Tibial nerve (tissue), 4 donors: Measurements from ENCODE around the gene TMEM92. TPM values are rescaled to one million over a fixed set of nuclear protein-coding genes. Genes with fewer than 3 reads are reported as not detected.
A peak's percentile ranks its signal among the peaks of the same experiment; 100 is the strongest.

Experiments
- DNase-seq, 2 donors: peaks; one replicate each; pipeline ENCODE4 v3.0.0-alpha.2; 2019; ENCODE audit warnings: low spot score in 2 of 2
- H3K27ac ChIP-seq, 4 donors: fragments of 200-600 bp; sonication (generic) in 3 of 4; one replicate each; pipeline ENCODE4 v1.5.1; 2017 to 2019; ENCODE audit warnings: mild to moderate bottlenecking in 1 of 4
- H3K27me3 ChIP-seq, 2 donors: fragments of 200-600 bp; sonication (generic) in 1 of 2; one replicate each; pipeline versions ENCODE4 v1.5.1 to v1.6.0; 2017 to 2019
- H3K36me3 ChIP-seq, 3 donors: fragments of 200-600 bp; sonication (generic); one replicate each; pipeline ENCODE4 v1.5.1; 2018 to 2019
- H3K4me1 ChIP-seq, 4 donors: fragments of 200-600 bp; sonication (generic) in 3 of 4; one replicate each; pipeline ENCODE4 v1.5.1; 2017 to 2019
- H3K4me3 ChIP-seq, 4 donors: fragments of 200-600 bp; sonication (generic) in 3 of 4; one replicate each; pipeline ENCODE4 v1.5.1; 2017 to 2019; ENCODE audit warnings: mild to moderate bottlenecking in 1 of 4, moderate library complexity in 1 of 4
- H3K9me3 ChIP-seq, 4 donors: fragments of 200-600 bp; sonication (generic) in 3 of 4; one replicate each; pipeline ENCODE4 v1.5.1; 2017 to 2019
- EP300 ChIP-seq, 2 donors: sonication (generic); formaldehyde crosslinking; IDR thresholded peaks; one replicate each; pipeline ENCODE4 v1.6.1; 2017; ENCODE audit warnings: antibody characterized with exemption in 2 of 2, mild to moderate bottlenecking in 1 of 2
- POLR2A ChIP-seq, 2 donors: fragments of 450-650 bp; IDR thresholded peaks; one replicate each; pipeline ENCODE4 v1.6.1; 2017; ENCODE audit warnings: antibody characterized with exemption in 2 of 2, mild to moderate bottlenecking in 2 of 2, moderate library complexity in 2 of 2
- whole genome bisulfite sequencing, 2 donors: methylation state at CpG; one replicate each; pipeline ENCODE4 v1.1.5; 2018; 5-methylcytosine and 5-hydroxymethylcytosine counted together
- total RNA-seq, 4 donors: library from RNA; depleted of rRNA; stranded (reverse); fragments of >200 nt; gene quantifications; one replicate each; pipeline ENCODE4 v1.1.0, GENCODE V29; 2016
- TF ChIP-seq, protein P1 (sequence below), 5 experiments: fragments of 200-600 bp in 3 of 5; fragments of 450-650 bp in 2 of 5; sonication (generic) in 3 of 5; IDR thresholded peaks; one replicate each; pipeline ENCODE4 v1.5.1; 2016 to 2019; ENCODE audit warnings: antibody characterized with exemption in 5 of 5, mild to moderate bottlenecking in 3 of 5, moderate library complexity in 2 of 5

The TMEM92 gene
- total RNA-seq, 4 donors from 2014 or later = 0.44 to 0.59 TPM; not detected in 2

GRCh38 chr17:50265690-50266315 is 8.5 kb upstream of the TMEM92 start:
- Histone ChIP-seq H3K4me3 (no peak overlapping the region), H3K4me1 (peaks cover 0 to 78% (median 27%) of the 10 kb centered on the region in 4 donors), H3K27me3 (no peaks in the 10 kb centered on the region), H3K36me3 (no peaks in the 10 kb centered on the region), H3K9me3 (no peaks in the 10 kb centered on the region), H3K27ac (peak overlapping the region in 2 of 4 donors; percentile 91 to 92)
- TF ChIP-seq, protein P1, sequence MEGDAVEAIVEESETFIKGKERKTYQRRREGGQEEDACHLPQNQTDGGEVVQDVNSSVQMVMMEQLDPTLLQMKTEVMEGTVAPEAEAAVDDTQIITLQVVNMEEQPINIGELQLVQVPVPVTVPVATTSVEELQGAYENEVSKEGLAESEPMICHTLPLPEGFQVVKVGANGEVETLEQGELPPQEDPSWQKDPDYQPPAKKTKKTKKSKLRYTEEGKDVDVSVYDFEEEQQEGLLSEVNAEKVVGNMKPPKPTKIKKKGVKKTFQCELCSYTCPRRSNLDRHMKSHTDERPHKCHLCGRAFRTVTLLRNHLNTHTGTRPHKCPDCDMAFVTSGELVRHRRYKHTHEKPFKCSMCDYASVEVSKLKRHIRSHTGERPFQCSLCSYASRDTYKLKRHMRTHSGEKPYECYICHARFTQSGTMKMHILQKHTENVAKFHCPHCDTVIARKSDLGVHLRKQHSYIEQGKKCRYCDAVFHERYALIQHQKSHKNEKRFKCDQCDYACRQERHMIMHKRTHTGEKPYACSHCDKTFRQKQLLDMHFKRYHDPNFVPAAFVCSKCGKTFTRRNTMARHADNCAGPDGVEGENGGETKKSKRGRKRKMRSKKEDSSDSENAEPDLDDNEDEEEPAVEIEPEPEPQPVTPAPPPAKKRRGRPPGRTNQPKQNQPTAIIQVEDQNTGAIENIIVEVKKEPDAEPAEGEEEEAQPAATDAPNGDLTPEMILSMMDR (IDR thresholded peaks at IDR 0.05) = no peak
- no peak for TF ChIP-seq EP300 (IDR thresholded peaks at IDR 0.05)
- 63 to 72% methylated on average over 10 of the region's 10 CpGs for WGBS, 2 donors
- no peak for DNase-seq

DNA sequence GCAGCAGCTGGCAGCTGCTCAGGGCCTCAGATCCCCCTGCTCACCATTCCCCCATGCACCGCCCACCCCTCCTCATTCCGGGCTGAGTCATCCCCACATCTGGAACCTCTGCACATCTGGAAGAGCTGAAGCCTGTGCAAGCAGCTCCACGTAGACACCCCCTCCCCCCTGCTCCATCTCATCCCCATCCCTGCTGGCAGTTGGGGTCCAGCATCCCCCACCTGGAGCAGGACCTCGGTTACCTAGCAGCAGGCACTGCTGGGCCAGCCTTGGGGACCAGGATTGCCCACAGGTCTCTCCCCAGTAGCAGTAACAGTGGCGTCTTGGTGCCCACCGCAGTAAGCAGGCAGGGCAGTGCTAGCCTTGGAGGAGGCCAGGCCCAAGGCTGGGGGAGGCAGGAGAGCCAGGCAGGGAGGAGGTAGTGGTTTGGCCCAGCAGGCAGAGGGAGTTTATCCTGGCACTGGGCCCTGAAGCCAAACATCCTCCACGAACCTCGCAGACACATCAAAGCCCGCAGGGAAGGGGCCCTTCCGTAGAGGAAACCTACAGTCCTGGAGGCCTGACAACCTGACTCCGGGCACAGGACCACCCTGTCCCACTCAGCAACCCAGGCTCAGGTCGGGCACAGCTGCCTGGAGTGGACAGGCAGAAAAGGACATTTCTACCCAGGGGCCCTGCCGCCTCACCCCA is 7.7 kb upstream of the TMEM92 start:
- TF ChIP-seq, protein P1 (IDR thresholded peaks at IDR 0.05) = no peak
- TF ChIP-seq POLR2A (IDR thresholded peaks at IDR 0.05) = no peak
- TF ChIP-seq EP300 (IDR thresholded peaks at IDR 0.05) = no peak
- Histone ChIP-seq H3K4me3 (no peak overlapping the region), H3K27ac (peak overlapping the region; percentile 3 to 92 (median 79)), H3K4me1 (peaks cover 0 to 84% (median 31%) of the 10 kb centered on the region in 4 donors), H3K36me3 (no peaks in the 10 kb centered on the region), H3K27me3 (no peaks in the 10 kb centered on the region), H3K9me3 (no peaks in the 10 kb centered on the region)
- DNase-seq = peak; percentile 61
- 20 to 27% methylated on average over 6 to 13 of the region's 13 CpGs for WGBS, 2 donors

GRCh38 chr17:50267074-50267841 is 7.0 kb upstream of the TMEM92 start:
- H3K36me3 ChIP-seq = no peaks in the 10 kb centered on the region
- WGBS, 2 donors = 32 to 33% methylated on average over 9 to 10 of the region's 10 CpGs
- peak overlapping the region; percentile 3 to 92 (median 79) for H3K27ac ChIP-seq
- H3K27me3 ChIP-seq = no peaks in the 10 kb centered on the region
- TF ChIP-seq EP300 (IDR thresholded peaks at IDR 0.05) (no peak), POLR2A (IDR thresholded peaks at IDR 0.05) (no peak)
- TF ChIP-seq, protein P1 (IDR thresholded peaks at IDR 0.05) = no peak
- DNase-seq = no peak
- H3K4me3 ChIP-seq = no peak overlapping the region
- peaks cover 0 to 92% (median 33%) of the 10 kb centered on the region in 4 donors for H3K4me1 ChIP-seq
- no peaks in the 10 kb centered on the region for H3K9me3 ChIP-seq

DNA sequence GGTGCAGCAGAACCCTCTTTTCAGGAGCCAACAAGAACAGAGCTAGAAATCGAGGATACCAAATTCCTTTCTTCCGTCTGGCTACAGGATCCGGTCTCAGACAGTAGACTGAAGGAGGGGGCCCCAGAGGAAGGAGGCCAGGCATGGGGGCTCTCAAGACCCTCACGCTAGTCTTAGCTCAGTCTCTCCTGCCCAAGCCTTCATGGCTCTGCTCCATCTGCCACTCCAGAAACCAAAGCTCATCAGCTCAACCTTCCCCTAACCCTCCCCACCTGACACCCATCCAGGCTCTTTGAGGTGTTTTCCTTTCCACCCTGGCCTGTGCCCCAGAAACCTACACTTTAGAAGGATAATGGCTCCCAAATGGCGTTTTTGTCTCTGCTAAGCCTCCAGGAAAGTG is 6.2 kb upstream of the TMEM92 start:
- no peaks in the 10 kb centered on the region for H3K27me3 ChIP-seq
- no peak for DNase-seq
- no peaks in the 10 kb centered on the region for H3K36me3 ChIP-seq
- H3K4me1 ChIP-seq = peaks cover 0 to 96% (median 37%) of the 10 kb centered on the region in 4 donors
- no peak overlapping the region for H3K4me3 ChIP-seq
- no peaks in the 10 kb centered on the region for H3K9me3 ChIP-seq
- 42 to 50% methylated on average over 5 of the region's 5 CpGs for WGBS, 2 donors
- H3K27ac ChIP-seq = peak overlapping the region in 3 of 4 donors; percentile 67 to 92 (median 91)
- TF ChIP-seq EP300 (IDR thresholded peaks at IDR 0.05) (no peak), POLR2A (IDR thresholded peaks at IDR 0.05) (no peak)
- TF ChIP-seq, protein P1 (IDR thresholded peaks at IDR 0.05) = no peak
